ENCODE data around the gene SEC23IP.

DNA sequence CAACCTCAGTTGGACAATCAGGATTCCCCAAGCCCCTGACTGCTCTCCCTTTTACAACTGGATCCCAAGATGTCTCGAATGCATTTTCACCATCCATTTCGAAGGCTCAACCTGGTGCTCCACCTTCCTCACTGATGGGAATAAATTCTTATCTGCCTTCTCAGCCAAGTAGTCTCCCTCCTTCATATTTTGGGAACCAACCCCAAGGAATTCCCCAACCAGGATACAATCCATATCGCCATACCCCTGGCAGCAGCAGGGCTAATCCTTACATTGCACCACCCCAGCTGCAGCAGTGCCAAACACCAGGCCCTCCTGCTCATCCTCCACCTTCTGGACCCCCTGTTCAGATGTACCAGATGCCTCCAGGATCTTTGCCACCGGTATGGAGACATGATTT lies 6.0 kb downstream of the SEC23IP start:
- TF ChIP-seq, protein P1, sequence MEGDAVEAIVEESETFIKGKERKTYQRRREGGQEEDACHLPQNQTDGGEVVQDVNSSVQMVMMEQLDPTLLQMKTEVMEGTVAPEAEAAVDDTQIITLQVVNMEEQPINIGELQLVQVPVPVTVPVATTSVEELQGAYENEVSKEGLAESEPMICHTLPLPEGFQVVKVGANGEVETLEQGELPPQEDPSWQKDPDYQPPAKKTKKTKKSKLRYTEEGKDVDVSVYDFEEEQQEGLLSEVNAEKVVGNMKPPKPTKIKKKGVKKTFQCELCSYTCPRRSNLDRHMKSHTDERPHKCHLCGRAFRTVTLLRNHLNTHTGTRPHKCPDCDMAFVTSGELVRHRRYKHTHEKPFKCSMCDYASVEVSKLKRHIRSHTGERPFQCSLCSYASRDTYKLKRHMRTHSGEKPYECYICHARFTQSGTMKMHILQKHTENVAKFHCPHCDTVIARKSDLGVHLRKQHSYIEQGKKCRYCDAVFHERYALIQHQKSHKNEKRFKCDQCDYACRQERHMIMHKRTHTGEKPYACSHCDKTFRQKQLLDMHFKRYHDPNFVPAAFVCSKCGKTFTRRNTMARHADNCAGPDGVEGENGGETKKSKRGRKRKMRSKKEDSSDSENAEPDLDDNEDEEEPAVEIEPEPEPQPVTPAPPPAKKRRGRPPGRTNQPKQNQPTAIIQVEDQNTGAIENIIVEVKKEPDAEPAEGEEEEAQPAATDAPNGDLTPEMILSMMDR (IDR thresholded peaks at IDR 0.05), result no peak
- TF ChIP-seq POLR2A (IDR thresholded peaks at IDR 0.05), result no peak

Measured in Peyer's patch (tissue), 4 donors.